DMS114 treated with DMSO at 0.1 percent for 48 hours (cell line): Measurements from ENCODE around the gene MNX1.

Experiments
- DNase-seq: peaks from one replicate; lab custom pipeline; 2025; ENCODE audit not compliant: unreplicated experiment; lab: John Stamatoyannopoulos, UW

The MNX1 gene

GRCh38 chr7:157010588-157011332 lies at the start of gene MNX1:
MNX1 (minus strand) TSS chr7:157010663; CDS start chr7:157010350, 313 bp downstream.
- peak; percentile 47 for DNase-seq

GRCh38 chr7:157059534-157059933 lies 49.1 kb upstream of the MNX1 start:
- DNase-seq, result no peak

- no peak for DNase-seq
Observed at GRCh38 chr7:157058701-157059100, 48.2 kb upstream of the MNX1 start.

GRCh38 chr7:157058068-157058467 lies 47.6 kb upstream of the MNX1 start:
- no peak for DNase-seq

- no peak for DNase-seq
Observed at GRCh38 chr7:157056957-157057902, 46.8 kb upstream of the MNX1 start.

- no peak for DNase-seq
Observed at GRCh38 chr7:157056246-157056645, 45.8 kb upstream of the MNX1 start.

GRCh38 chr7:157054927-157055326 lies 44.5 kb upstream of the MNX1 start:
- DNase-seq, result no peak

GRCh38 chr7:157053118-157053517 lies 42.7 kb upstream of the MNX1 start:
- no peak for DNase-seq

- no peak for DNase-seq
Observed at GRCh38 chr7:157047148-157047547, 36.7 kb upstream of the MNX1 start.

- DNase-seq, result no peak
Observed at GRCh38 chr7:157046681-157047080, 36.2 kb upstream of the MNX1 start.

- no peak for DNase-seq
Observed at GRCh38 chr7:157044943-157045660, 34.6 kb upstream of the MNX1 start.

GRCh38 chr7:157044147-157044687 lies 33.8 kb upstream of the MNX1 start:
- no peak for DNase-seq

GRCh38 chr7:157043745-157044144 lies 33.3 kb upstream of the MNX1 start:
- DNase-seq, result no peak

- no peak for DNase-seq
Observed at GRCh38 chr7:157041514-157042277, 31.2 kb upstream of the MNX1 start.

GRCh38 chr7:157041004-157041403 lies 30.5 kb upstream of the MNX1 start:
- no peak for DNase-seq

GRCh38 chr7:157037635-157038034 lies 27.2 kb upstream of the MNX1 start:
- DNase-seq, result no peak

GRCh38 chr7:157037028-157037427 lies 26.6 kb upstream of the MNX1 start:
- DNase-seq, result no peak

- no peak for DNase-seq
Observed at GRCh38 chr7:157035979-157036378, 25.5 kb upstream of the MNX1 start.

- no peak for DNase-seq
Observed at GRCh38 chr7:157035302-157035701, 24.8 kb upstream of the MNX1 start.
